GM12878 (cell line): ENCODE measurements around the gene SPAG9. TPM values are rescaled to one million over a fixed set of nuclear protein-coding genes. Genes with fewer than 3 reads are reported as not detected.

Experiments
- ATAC-seq: fragments of 200-7000 bp; cut with Tn5 transposase; 3 replicates; pipeline ENCODE4 v1.9.1; 2020; ENCODE audit warnings: mild to moderate bottlenecking, moderate library complexity
- BruUV-seq: library from RNA; stranded (reverse); fragments of 400-500 nt; replicated peaks from 2 replicates; lab custom pipeline; 2021; lab: Mats Ljungman, UMichigan
- CTCF ChIA-PET: fragments of 300-600 bp; sonication (Branson Sonifier 250); formaldehyde crosslinking; extraction: SDS; loops from one replicate; lab custom pipeline; 2021; ENCODE audit warnings: inconsistent platforms; lab: Yijun Ruan, JAX
- POLR2A ChIA-PET: fragments of 350-600 bp; formaldehyde crosslinking; extraction: SDS; loops from one replicate; lab custom pipeline; 2021; ENCODE audit warnings: inconsistent platforms; lab: Charles Lee
- RAD21 ChIA-PET: fragments of 300-600 bp; sonication (Branson Sonifier 250); formaldehyde crosslinking; loops from one replicate; lab custom pipeline; 2023; ENCODE audit warnings: antibody characterized with exemption; ENCODE audit not compliant: unreplicated experiment; lab: Charles Lee
- SMC1A ChIA-PET: fragments of 300-600 bp; sonication (Branson Sonifier 250); formaldehyde crosslinking; loops from one replicate; lab custom pipeline; 2023; ENCODE audit not compliant: unreplicated experiment, uncharacterized antibody; lab: Charles Lee
- DNase-seq: peaks from one replicate; pipeline ENCODE4 v3.0.0-alpha.2; 2011; ENCODE audit warnings: low read depth, low spot score
- FAIRE-seq: peaks from 3 replicates; lab custom pipeline; 2011; peaks lifted over from hg19 to GRCh38; lab: Jason Lieb, UNC
- H2AFZ ChIP-seq: 2 replicates; pipeline ENCODE4 v1.6.0; 2011; ENCODE audit warnings: low read depth, low read length, control low read depth; ENCODE audit not compliant: control insufficient read depth
- H3K27ac ChIP-seq: 2 replicates; pipeline ENCODE4 v1.5.1; 2011; ENCODE audit warnings: control low read depth; ENCODE audit not compliant: control insufficient read depth, insufficient read depth
- H3K27me3 ChIP-seq, 2 experiments: replicated peaks in 1 of 2; 2 replicates each; pipeline versions ENCODE4 v1.6.0 to v1.6.1; 2011; ENCODE audit warnings: low read length in 1 of 2; ENCODE audit not compliant: control insufficient read depth in 2 of 2, insufficient read depth in 2 of 2
- H3K36me3 ChIP-seq, 2 experiments: 2 replicates each; pipeline ENCODE4 v1.5.1; 2011; ENCODE audit warnings: low read length in 1 of 2; ENCODE audit not compliant: control insufficient read depth in 2 of 2, insufficient read depth in 2 of 2
- H3K4me1 ChIP-seq: 2 replicates; pipeline ENCODE4 v1.6.1; 2011; ENCODE audit warnings: mild to moderate bottlenecking, low read length, moderate library complexity, mixed read lengths; ENCODE audit not compliant: control insufficient read depth, insufficient read depth
- H3K4me2 ChIP-seq: 2 replicates; pipeline ENCODE4 v1.6.0; 2011; ENCODE audit warnings: control low read depth; ENCODE audit not compliant: control insufficient read depth, insufficient read depth
- H3K4me3 ChIP-seq: fragments of 200-600 bp; sonication (generic); 2 replicates; pipeline ENCODE4 v1.5.1; 2016
- H3K79me2 ChIP-seq: 2 replicates; pipeline ENCODE4 v1.6.0; 2011; ENCODE audit warnings: low read length; ENCODE audit not compliant: control insufficient read depth, insufficient read depth
- H3K9ac ChIP-seq: 2 replicates; pipeline ENCODE4 v1.8.0; 2011; ENCODE audit warnings: low read length, control low read depth, mixed read lengths; ENCODE audit not compliant: control insufficient read depth, insufficient read depth
- H3K9me3 ChIP-seq: replicated peaks from 3 replicates; pipeline ENCODE4 v1.5.1; 2011; ENCODE audit warnings: mild to moderate bottlenecking, low read length; ENCODE audit not compliant: control insufficient read depth, insufficient read depth
- H4K20me1 ChIP-seq: 2 replicates; pipeline ENCODE4 v1.6.0; 2011; ENCODE audit not compliant: control insufficient read depth, insufficient read depth
- BHLHE40 ChIP-seq, 2 experiments: fragments of 450-650 bp in 1 of 2; IDR thresholded peaks; 2 replicates each; pipeline ENCODE4 v1.6.1; 2011 to 2017; ENCODE audit warnings: low read depth in 2 of 2, borderline replicate concordance in 1 of 2, improper control_type of control experiment in 1 of 2, low read length in 1 of 2, mild to moderate bottlenecking in 1 of 2
- BMI1 ChIP-seq: fragments of 450-650 bp; IDR thresholded peaks from 2 replicates; pipeline ENCODE4 v1.6.1; 2016; ENCODE audit warnings: mild to moderate bottlenecking, moderate library complexity, borderline replicate concordance
- CEBPB ChIP-seq, 2 experiments: fragments of 150-350 bp in 1 of 2; IDR thresholded peaks; 2 replicates each; pipeline ENCODE4 v1.6.1; 2012 to 2014; ENCODE audit warnings: low read depth in 2 of 2, low read length in 2 of 2, borderline replicate concordance in 1 of 2, inconsistent platforms in 1 of 2
- CHD1 ChIP-seq: IDR thresholded peaks from 2 replicates; pipeline ENCODE4 v1.6.1; 2012; ENCODE audit warnings: low read depth, low read length, improper control_type of control experiment
- CUX1 ChIP-seq: IDR thresholded peaks from 2 replicates; pipeline ENCODE4 v1.6.1; 2012; ENCODE audit warnings: improper control_type of control experiment, low read depth, low read length; ENCODE audit not compliant: insufficient replicate concordance
- EED ChIP-seq: sonication (generic); IDR thresholded peaks from 2 replicates; pipeline ENCODE4 v1.6.1; 2016; ENCODE audit warnings: antibody characterized with exemption, low read depth
- GABPA ChIP-seq: IDR thresholded peaks from 2 replicates; pipeline ENCODE4 v1.6.1; 2014; ENCODE audit warnings: antibody characterized with exemption, low read depth, mild to moderate bottlenecking, inconsistent platforms
- HDAC2 ChIP-seq: fragments of 200-600 bp; sonication (generic); IDR thresholded peaks from 2 replicates; pipeline ENCODE4 v1.6.1; 2017
- IKZF2 ChIP-seq, 2 experiments: fragments of 450-650 bp; IDR thresholded peaks; 2 replicates each; pipeline ENCODE4 v1.6.1; 2017; ENCODE audit warnings: mild to moderate bottlenecking in 2 of 2, moderate library complexity in 2 of 2
- IRF4 ChIP-seq: IDR thresholded peaks from 2 replicates; pipeline ENCODE4 v1.6.1; 2011; ENCODE audit warnings: low read depth, low read length
- KDM1A ChIP-seq: fragments of 200-600 bp; sonication (generic); IDR thresholded peaks from 2 replicates; pipeline ENCODE4 v1.6.1; 2016; ENCODE audit warnings: borderline replicate concordance
- MTA3 ChIP-seq: IDR thresholded peaks from 2 replicates; pipeline ENCODE4 v1.6.1; 2012; ENCODE audit warnings: low read length, inconsistent platforms, borderline replicate concordance
- NFIC ChIP-seq: IDR thresholded peaks from 2 replicates; pipeline ENCODE4 v1.6.1; 2012; ENCODE audit warnings: low read depth, mild to moderate bottlenecking, inconsistent platforms, low read length, moderate library complexity
- RB1 ChIP-seq: fragments of 450-650 bp; formaldehyde crosslinking; IDR thresholded peaks from 2 replicates; pipeline ENCODE4 v1.6.1; 2017; ENCODE audit warnings: mild to moderate bottlenecking, borderline replicate concordance
- SMAD1 ChIP-seq: fragments of 450-650 bp; IDR thresholded peaks from 2 replicates; pipeline ENCODE4 v1.6.1; 2018; ENCODE audit warnings: mild to moderate bottlenecking, low read depth; ENCODE audit not compliant: partially characterized antibody
- SMC3 ChIP-seq: IDR thresholded peaks from 2 replicates; pipeline ENCODE4 v1.6.1; 2011; ENCODE audit warnings: low read length, improper control_type of control experiment, borderline replicate concordance
- ZNF384 ChIP-seq: IDR thresholded peaks from 2 replicates; pipeline ENCODE4 v1.6.1; 2012; ENCODE audit warnings: low read depth, mild to moderate bottlenecking, low read length, improper control_type of control experiment, borderline replicate concordance
- WGBS: methylation state at CpG from one replicate; pipeline ENCODE4 v1.1.6; 2016; ENCODE audit warnings: low lambda C conversion rate; ENCODE audit not compliant: insufficient replicate concordance, insufficient coverage; ENCODE audit errors: missing lambda C conversion rate; 5-methylcytosine and 5-hydroxymethylcytosine counted together
- in situ Hi-C: fragments of 300-500 bp; cut with MboI; formaldehyde crosslinking; loops from 9 replicates; pipeline ENCODE4 v1.14.3; 2018; ENCODE audit warnings: mixed read lengths
- intact Hi-C: fragments of 100-400 bp; cut with micrococcal nuclease; formaldehyde crosslinking; loops from one replicate; pipeline ENCODE4 v1.14.2; 2022; ENCODE audit not compliant: unreplicated experiment
- polyA plus RNA-seq, 11 experiments: library from polyadenylated mRNA; depleted of rRNA in 4 of 11; unstranded in 6 of 11; stranded (reverse) in 5 of 11; fragments of >200 nt; fragmentation: Nextera tagmentation in 4 of 11; fragmentation: Illumina TruSeq in 1 of 11; extraction: Ambion mirVana in 4 of 11; extraction: Trizol in 1 of 11; gene quantifications; 1 replicate in 1 of 11; 2 replicates in 10 of 11; pipeline versions ENCODE4 v1.2.1 to v1.2.3, GENCODE V29; 2011 to 2016; ENCODE audit warnings: inconsistent platforms in 2 of 11, missing spikeins in 2 of 11, low read depth in 1 of 11
- total RNA-seq, 4 experiments: library from RNA; depleted of rRNA in 3 of 4; stranded (reverse); fragments of >200 nt in 3 of 4; fragmentation: Illumina TruSeq in 1 of 4; extraction: Trizol in 1 of 4; gene quantifications; 2 replicates each; pipeline versions ENCODE4 v1.2.1 to v1.2.3, GENCODE V29; 2013 to 2021
- TF ChIP-seq, protein P1 (sequence below): fragments of 450-650 bp; IDR thresholded peaks from 2 replicates; pipeline ENCODE4 v1.6.1; 2016; ENCODE audit warnings: mild to moderate bottlenecking

SPAG9 gene
- total and polyA plus RNA-seq, 10 of the 15 experiments (the other 5 are each of a cell fraction or from before 2014, with no cell fraction given) = 6.6 to 42.0 (median 24.9) TPM

DNA sequence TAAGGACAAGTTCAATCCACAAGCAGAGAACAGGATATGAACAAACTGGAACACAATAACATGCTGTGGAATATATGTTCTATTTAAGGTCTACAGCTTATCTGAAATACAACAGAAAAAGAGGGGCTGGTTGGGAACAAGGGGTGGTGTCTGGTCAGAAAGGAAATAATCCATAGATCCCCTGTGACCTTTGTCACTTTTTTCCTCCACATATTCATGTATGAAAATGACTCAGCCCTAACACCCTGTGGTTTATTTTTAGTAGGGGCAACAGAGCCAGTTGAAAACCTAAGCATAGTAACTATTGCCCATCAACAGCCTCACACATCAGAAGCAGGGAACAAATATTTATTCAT is 12.3 kb upstream of the SPAG9 start (continued):
- TF ChIP-seq SMC3 (no peak), EED (peak; percentile 56; the same call in 1 of the 2 replicates), SMAD1 (no peak), CEBPB (IDR thresholded peaks at IDR 0.05; ENCODE audit: borderline replicate concordance in 1 of 2, low read depth in 2 of 2, low read length in 2 of 2) (no peak), GABPA (no peak), NFIC (peak; percentile 76; the same call in 1 of the 2 replicates), CHD1 (no peak)

- intact Hi-C loops (no loop called here), in situ Hi-C loops (no loop called here)
- no peaks in the 10 kb centered on the region for H3K27me3 ChIP-seq
- H3K27ac ChIP-seq = no peak overlapping the region
- 2% methylated on average over 3 of the region's 3 CpGs for WGBS
- H3K9me3 ChIP-seq = no peaks in the 10 kb centered on the region
- DNase-seq = no peak
- no peak overlapping the region for H3K4me3 ChIP-seq
- H3K4me2 ChIP-seq = no peak overlapping the region
- BruUV-seq = no TSS peak
- H4K20me1 ChIP-seq = no peaks in the 10 kb centered on the region
- no peaks in the 10 kb centered on the region for H3K79me2 ChIP-seq
- H3K4me1 ChIP-seq = peaks cover 10% of the 10 kb centered on the region
- FAIRE-seq = no peak
- POLR2A ChIA-PET = no interaction called here
- no peaks in the 10 kb centered on the region for H3K36me3 ChIP-seq
- CTCF ChIA-PET = interaction anchor here (0.9 kb wide), 1 partner anchor 59 kb away, joined by 3 read pairs; no protein-coding TSS in a partner anchor
- H3K9ac ChIP-seq = no peak overlapping the region
- SMC1A ChIA-PET = interaction anchor here (1.0 kb wide), 1 partner anchor 20 kb away, joined by 3 read pairs; no protein-coding TSS in a partner anchor
- peak; percentile 60 for ATAC-seq
- H2AFZ ChIP-seq = no peak overlapping the region
- RAD21 ChIA-PET = interaction anchor here (0.7 kb wide), 1 partner anchor 82 kb away, joined by 3 read pairs; no protein-coding TSS in a partner anchor
- TF ChIP-seq RB1 = no peak
- no peak for TF ChIP-seq ZNF384
- peak; percentile 79 for TF ChIP-seq BMI1
- TF ChIP-seq MTA3 = no peak
- TF ChIP-seq, protein P1, sequence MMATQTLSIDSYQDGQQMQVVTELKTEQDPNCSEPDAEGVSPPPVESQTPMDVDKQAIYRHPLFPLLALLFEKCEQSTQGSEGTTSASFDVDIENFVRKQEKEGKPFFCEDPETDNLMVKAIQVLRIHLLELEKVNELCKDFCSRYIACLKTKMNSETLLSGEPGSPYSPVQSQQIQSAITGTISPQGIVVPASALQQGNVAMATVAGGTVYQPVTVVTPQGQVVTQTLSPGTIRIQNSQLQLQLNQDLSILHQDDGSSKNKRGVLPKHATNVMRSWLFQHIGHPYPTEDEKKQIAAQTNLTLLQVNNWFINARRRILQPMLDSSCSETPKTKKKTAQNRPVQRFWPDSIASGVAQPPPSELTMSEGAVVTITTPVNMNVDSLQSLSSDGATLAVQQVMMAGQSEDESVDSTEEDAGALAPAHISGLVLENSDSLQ = peak; percentile 94
- no peak for TF ChIP-seq IRF4
- TF ChIP-seq KDM1A = no peak
- TF ChIP-seq HDAC2 = no peak
- no peak for TF ChIP-seq IKZF2 (IDR thresholded peaks at IDR 0.05)
- no peak for TF ChIP-seq CUX1
- no peak for TF ChIP-seq BHLHE40 (IDR thresholded peaks at IDR 0.05; ENCODE audit: borderline replicate concordance in 1 of 2, low read depth in 2 of 2, low read length in 1 of 2)
These were observed 7.4 kb upstream of the SPAG9 start for GRCh38 chr17:51128076-51128475.
